ENCODE measurements around the gene CACNA1B. TPM values are rescaled to one million over a fixed set of nuclear protein-coding genes. Genes with fewer than 3 reads are reported as not detected.

The CACNA1B gene
- total and polyA plus RNA-seq, 9 donors, result 0.01 to 3.8 (median 0.16) TPM; not detected in 1

DNA sequence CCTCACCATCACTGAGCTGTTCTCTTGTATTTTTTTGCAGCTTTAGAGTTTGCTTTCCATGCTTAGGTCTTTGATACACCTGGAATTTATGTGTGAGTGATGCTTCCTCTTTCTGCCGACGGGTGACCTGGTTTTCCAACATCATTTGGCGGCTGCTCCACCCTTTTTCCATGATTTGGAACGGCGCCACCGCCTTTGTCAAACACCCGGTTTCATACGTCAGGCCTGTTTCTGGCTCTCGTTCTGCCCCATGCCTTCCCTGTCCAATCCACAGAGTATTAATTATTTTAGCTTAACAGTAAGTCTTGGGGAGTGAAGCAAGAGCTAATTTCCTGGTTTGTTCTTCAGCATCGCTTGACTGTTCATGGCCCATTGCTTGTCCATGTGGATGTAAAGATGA is 30.2 kb downstream of the CACNA1B start:
- H3K27me3 ChIP-seq, result no peaks in the 10 kb centered on the region
- 76 to 83% (median 78%) methylated on average over 10 of the region's 10 CpGs for WGBS, 3 donors
- no peaks in the 10 kb centered on the region for H3K36me3 ChIP-seq
- H3K4me1 ChIP-seq (ENCODE audit: insufficient read depth), result no peaks in the 10 kb centered on the region
- no peak overlapping the region for H3K27ac ChIP-seq
- intact Hi-C loops (cut with DNase I), result no loop called here
- no peaks in the 10 kb centered on the region for H3K9me3 ChIP-seq
- TF ChIP-seq POLR2A (IDR thresholded peaks at IDR 0.05) (no peak), CTCF (IDR thresholded peaks at IDR 0.05) (no peak)
- DNase-seq, result no peak
- H3K4me3 ChIP-seq, result no peak overlapping the region

GRCh38 chr9:137912671-137913070 is 35.1 kb downstream of the CACNA1B start:
- H3K36me3 ChIP-seq, result no peaks in the 10 kb centered on the region
- H3K4me3 ChIP-seq, result no peak overlapping the region
- no peak for TF ChIP-seq CTCF (IDR thresholded peaks at IDR 0.05)
- TF ChIP-seq POLR2A (IDR thresholded peaks at IDR 0.05), result no peak
- no peak for TF ChIP-seq EP300 (IDR thresholded peaks at IDR 0.05)
- H3K9me3 ChIP-seq, result no peaks in the 10 kb centered on the region
- no peak overlapping the region for H3K27ac ChIP-seq
- WGBS, 3 donors, result 77 to 87% (median 84%) methylated on average over 3 of the region's 3 CpGs
- no peaks in the 10 kb centered on the region for H3K27me3 ChIP-seq
- intact Hi-C loops (cut with DNase I), result no loop called here
- H3K4me1 ChIP-seq (ENCODE audit: insufficient read depth), result no peaks in the 10 kb centered on the region
- DNase-seq, result no peak

GRCh38 chr9:137913132-137913531 is 35.5 kb downstream of the CACNA1B start:
- H3K27me3 ChIP-seq, result no peaks in the 10 kb centered on the region
- 84 to 94% (median 90%) methylated on average over 7 of the region's 7 CpGs for WGBS, 3 donors

DNA sequence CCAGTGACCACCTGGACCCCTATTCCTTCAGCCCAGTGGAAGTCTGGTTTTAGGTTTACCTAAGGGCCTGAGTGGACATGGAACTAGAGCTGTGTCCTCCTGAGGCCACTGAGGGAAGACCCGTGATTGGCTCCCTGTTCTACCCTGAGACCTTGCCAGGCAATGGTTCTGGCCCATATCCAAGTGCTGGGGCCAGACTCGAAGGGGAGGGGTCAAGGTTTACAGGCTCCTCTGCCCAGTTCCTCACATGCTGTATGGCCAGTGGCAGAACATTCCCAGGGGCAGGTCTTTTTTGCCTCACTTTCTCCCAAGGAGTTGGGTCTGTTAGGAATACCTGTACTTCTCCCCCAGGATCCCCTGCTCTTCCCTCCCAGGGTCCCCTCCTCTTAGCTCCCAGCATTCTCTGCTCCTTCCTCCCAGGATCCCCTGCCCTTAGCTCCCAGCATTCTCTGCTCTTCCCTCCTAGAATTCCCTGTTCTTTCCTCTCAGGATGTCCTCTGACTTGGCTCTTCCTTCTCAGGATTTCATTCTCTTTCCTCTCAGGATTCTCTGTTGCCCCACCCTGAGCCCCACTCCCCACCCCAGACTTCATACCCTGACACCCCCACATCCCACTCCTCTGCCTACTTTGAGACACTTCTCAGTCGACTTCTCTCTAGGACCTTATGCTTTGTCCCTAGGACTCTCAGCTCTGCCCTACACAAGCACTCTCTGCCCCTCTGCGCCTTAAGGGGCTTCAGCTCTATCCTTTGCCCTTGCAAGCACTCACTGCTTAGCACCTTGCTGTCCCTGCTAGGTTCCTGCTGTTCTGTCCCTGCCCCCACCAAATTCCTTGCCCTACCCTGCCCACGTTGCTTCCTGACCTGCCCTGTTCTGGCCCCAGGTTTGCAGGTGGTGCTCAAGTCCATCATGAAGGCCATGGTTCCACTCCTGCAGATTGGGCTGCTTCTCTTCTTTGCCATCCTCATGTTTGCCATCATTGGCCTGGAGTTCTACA is 36.5 kb downstream of the CACNA1B start:
- H3K27ac ChIP-seq, result no peak overlapping the region
- TF ChIP-seq CTCF (IDR thresholded peaks at IDR 0.05), result no peak
- TF ChIP-seq POLR2A (IDR thresholded peaks at IDR 0.05), result no peak
- no peak for TF ChIP-seq EP300 (IDR thresholded peaks at IDR 0.05)
- DNase-seq, result no peak
- WGBS, 3 donors, result 65 to 74% (median 67%) methylated on average over 5 of the region's 5 CpGs
- intact Hi-C loops (cut with DNase I), result no loop called here
- H3K36me3 ChIP-seq, result no peaks in the 10 kb centered on the region
- H3K4me1 ChIP-seq (ENCODE audit: insufficient read depth), result no peaks in the 10 kb centered on the region
- no peaks in the 10 kb centered on the region for H3K9me3 ChIP-seq
- H3K27me3 ChIP-seq, result no peaks in the 10 kb centered on the region
- H3K4me3 ChIP-seq, result no peak overlapping the region

More at GRCh38 chr9:137913132-137913531, 35.5 kb downstream of the CACNA1B start:
- H3K4me1 ChIP-seq (ENCODE audit: insufficient read depth), result no peaks in the 10 kb centered on the region
- TF ChIP-seq EP300 (IDR thresholded peaks at IDR 0.05) (no peak), CTCF (IDR thresholded peaks at IDR 0.05) (no peak), POLR2A (IDR thresholded peaks at IDR 0.05) (no peak)
- no peak for DNase-seq
- H3K36me3 ChIP-seq, result no peaks in the 10 kb centered on the region
- no peaks in the 10 kb centered on the region for H3K9me3 ChIP-seq
- intact Hi-C loops (cut with DNase I), result no loop called here
- no peak overlapping the region for H3K27ac ChIP-seq
- no peak overlapping the region for H3K4me3 ChIP-seq
